H7 (cell line): ENCODE results near the gene HS6ST3. TPM values are rescaled to one million over a fixed set of nuclear protein-coding genes. Genes with fewer than 3 reads are reported as not detected.

Experiments used
- DNase-seq: peaks from one replicate; pipeline ENCODE4 v3.0.0; 2012
- H3K27me3 ChIP-seq: 2 replicates; pipeline ENCODE4 v1.6.0; 2011; ENCODE audit warnings: mild to moderate bottlenecking, low read length; ENCODE audit not compliant: control insufficient read depth, insufficient read depth
- H3K36me3 ChIP-seq: replicated peaks from 2 replicates; pipeline ENCODE4 v1.5.1; 2011; ENCODE audit warnings: low read length; ENCODE audit not compliant: control insufficient read depth, insufficient read depth
- H3K4me3 ChIP-seq: 2 replicates; pipeline ENCODE4 v1.5.1; 2011; ENCODE audit warnings: low read depth, mild to moderate bottlenecking, control low read depth, low read length, moderate library complexity; ENCODE audit not compliant: insufficient read depth
- total RNA-seq: library from RNA; depleted of rRNA; stranded (reverse); fragments of >200 nt; shearing (Covaris generic); gene quantifications from 2 replicates; pipeline ENCODE4 v1.2.3, GENCODE V29; 2014

HS6ST3 gene
- total RNA-seq, 1 experiment from 2014 or later, result 0.21 TPM

- Histone ChIP-seq H3K4me3 (no peak overlapping the region), H3K36me3 (no peaks in the 10 kb centered on the region), H3K27me3 (no peaks in the 10 kb centered on the region)
- no peak for DNase-seq
Measured at GRCh38 chr13:96700657-96701056, 610.8 kb downstream of the HS6ST3 start.

- Histone ChIP-seq H3K4me3 (no peak overlapping the region), H3K36me3 (no peaks in the 10 kb centered on the region), H3K27me3 (no peaks in the 10 kb centered on the region)
- no peak for DNase-seq
Measured at GRCh38 chr13:96707146-96707545, 617.2 kb downstream of the HS6ST3 start.

- H3K27me3 ChIP-seq, result no peaks in the 10 kb centered on the region
- H3K36me3 ChIP-seq, result no peaks in the 10 kb centered on the region
Measured at GRCh38 chr13:96710166-96710862, 620.4 kb downstream of the HS6ST3 start.

GRCh38 chr13:96720446-96720845 lies 630.5 kb downstream of the HS6ST3 start:
- H3K36me3 ChIP-seq, result no peaks in the 10 kb centered on the region
- no peak overlapping the region for H3K4me3 ChIP-seq
- no peak for DNase-seq
- H3K27me3 ChIP-seq, result no peaks in the 10 kb centered on the region

More at GRCh38 chr13:96710166-96710862, 620.4 kb downstream of the HS6ST3 start:
- H3K4me3 ChIP-seq, result no peak overlapping the region
- peak; percentile 19 for DNase-seq

- Histone ChIP-seq H3K27me3 (no peaks in the 10 kb centered on the region), H3K4me3 (no peak overlapping the region), H3K36me3 (no peaks in the 10 kb centered on the region)
- DNase-seq, result no peak
Measured at GRCh38 chr13:96726651-96727050, 636.7 kb downstream of the HS6ST3 start.

- Histone ChIP-seq H3K36me3 (no peaks in the 10 kb centered on the region), H3K27me3 (no peaks in the 10 kb centered on the region), H3K4me3 (no peak overlapping the region)
- no peak for DNase-seq
Measured at GRCh38 chr13:96728463-96728862, 638.6 kb downstream of the HS6ST3 start.

GRCh38 chr13:96730676-96731075 lies 640.8 kb downstream of the HS6ST3 start:
- no peak for DNase-seq
- H3K36me3 ChIP-seq, result no peaks in the 10 kb centered on the region
- no peaks in the 10 kb centered on the region for H3K27me3 ChIP-seq
- H3K4me3 ChIP-seq, result no peak overlapping the region

- Histone ChIP-seq H3K27me3 (no peaks in the 10 kb centered on the region), H3K36me3 (no peaks in the 10 kb centered on the region), H3K4me3 (no peak overlapping the region)
- no peak for DNase-seq
Measured at GRCh38 chr13:96734499-96734898, 644.6 kb downstream of the HS6ST3 start.

- Histone ChIP-seq H3K4me3 (no peak overlapping the region), H3K36me3 (no peaks in the 10 kb centered on the region), H3K27me3 (no peaks in the 10 kb centered on the region)
Measured at GRCh38 chr13:96741779-96742178, 651.9 kb downstream of the HS6ST3 start.

GRCh38 chr13:96743296-96744089 lies 653.6 kb downstream of the HS6ST3 start:
- no peaks in the 10 kb centered on the region for H3K36me3 ChIP-seq
- no peak overlapping the region for H3K4me3 ChIP-seq
- no peaks in the 10 kb centered on the region for H3K27me3 ChIP-seq

More at GRCh38 chr13:96741779-96742178, 651.9 kb downstream of the HS6ST3 start:
- no peak for DNase-seq

GRCh38 chr13:96744367-96745331 lies 654.7 kb downstream of the HS6ST3 start:
- Histone ChIP-seq H3K27me3 (no peaks in the 10 kb centered on the region), H3K36me3 (no peaks in the 10 kb centered on the region), H3K4me3 (no peak overlapping the region)
- DNase-seq, result no peak

More at GRCh38 chr13:96743296-96744089, 653.6 kb downstream of the HS6ST3 start:
- DNase-seq, result no peak

- H3K27me3 ChIP-seq, result no peaks in the 10 kb centered on the region
- H3K36me3 ChIP-seq, result no peaks in the 10 kb centered on the region
- no peak for DNase-seq
- no peak overlapping the region for H3K4me3 ChIP-seq
Measured at GRCh38 chr13:96746886-96747285, 657.0 kb downstream of the HS6ST3 start.

GRCh38 chr13:96749825-96750224 lies 659.9 kb downstream of the HS6ST3 start:
- DNase-seq, result no peak
- no peaks in the 10 kb centered on the region for H3K36me3 ChIP-seq
- no peak overlapping the region for H3K4me3 ChIP-seq
- H3K27me3 ChIP-seq, result no peaks in the 10 kb centered on the region

- no peaks in the 10 kb centered on the region for H3K36me3 ChIP-seq
- no peak for DNase-seq
- no peak overlapping the region for H3K4me3 ChIP-seq
- no peaks in the 10 kb centered on the region for H3K27me3 ChIP-seq
Measured at GRCh38 chr13:96751089-96751488, 661.2 kb downstream of the HS6ST3 start.
